OCI-LY3 (cell line): ENCODE data around the gene EFNA5.

Experiments
- CTCF ChIP-seq: fragments of 200-600, 300-600 bp; sonication (generic); IDR thresholded peaks from 2 replicates; pipeline ENCODE4 v1.5.1; 2014; ENCODE audit warnings: antibody characterized with exemption, low read length, low read depth
- EZH2phosphoT487 ChIP-seq: fragments of 200-600 bp; shearing (Covaris generic); IDR thresholded peaks from 2 replicates; pipeline ENCODE4 v1.6.1; 2018; ENCODE audit warnings: antibody characterized with exemption, mixed run types, low read depth

GRCh38 chr5:107700481-107700880 is 29.7 kb upstream of the EFNA5 start:
- no peak for TF ChIP-seq CTCF
- TF ChIP-seq EZH2phosphoT487: no peak
